GM18517 (cell line): ENCODE results near the gene LMBR1.
"Not testable (repeated sequence)": the region's sequence is repeated elsewhere in the genome, so short reads cannot be mapped to it uniquely, and the experiment has no call there.

ENCODE experiments used
- ATAC-seq: cut with Tn5 transposase; IDR thresholded peaks from one replicate; pipeline ENCODE4 v1.9.1; 2021; ENCODE audit warnings: mild to moderate bottlenecking, moderate library complexity; ENCODE audit not compliant: unreplicated experiment

LMBR1 gene

GRCh38 chr7:156906200-156906649, 13.2 kb upstream of the LMBR1 start:
- no peak for ATAC-seq

GRCh38 chr7:156903232-156903909, 10.4 kb upstream of the LMBR1 start:
- no peak for ATAC-seq

GRCh38 chr7:156900093-156900492, 7.1 kb upstream of the LMBR1 start:
- not testable (repeated sequence) for ATAC-seq

- no peak for ATAC-seq
These were observed 6.0 kb upstream of the LMBR1 start for GRCh38 chr7:156898938-156899337.

GRCh38 chr7:156897673-156898072, 4.7 kb upstream of the LMBR1 start:
- no peak for ATAC-seq

- ATAC-seq = no peak
These were observed 3.5 kb upstream of the LMBR1 start for GRCh38 chr7:156896388-156897022.

- ATAC-seq = no peak
These were observed 2.2 kb upstream of the LMBR1 start for GRCh38 chr7:156895024-156895780.

GRCh38 chr7:156892081-156892800, 742 bp downstream of the LMBR1 start:
- ATAC-seq = peak; percentile 5

- no peak for ATAC-seq
These were observed 3.2 kb downstream of the LMBR1 start for GRCh38 chr7:156889746-156890145.

- ATAC-seq = no peak
These were observed 3.9 kb downstream of the LMBR1 start for GRCh38 chr7:156889089-156889488.

- no peak for ATAC-seq
These were observed 6.8 kb downstream of the LMBR1 start for GRCh38 chr7:156886020-156886795.

- ATAC-seq = no peak
These were observed 11.3 kb downstream of the LMBR1 start for GRCh38 chr7:156881679-156882078.

- ATAC-seq = no peak
These were observed 17.2 kb downstream of the LMBR1 start for GRCh38 chr7:156875766-156876165.

GRCh38 chr7:156868363-156868762, 24.6 kb downstream of the LMBR1 start:
- not testable (repeated sequence) for ATAC-seq

GRCh38 chr7:156865493-156865892, 27.5 kb downstream of the LMBR1 start:
- no peak for ATAC-seq

- not testable (repeated sequence) for ATAC-seq
These were observed 31.0 kb downstream of the LMBR1 start for GRCh38 chr7:156862022-156862421.

GRCh38 chr7:156861212-156861611, 31.8 kb downstream of the LMBR1 start:
- ATAC-seq = no peak

- not testable (repeated sequence) for ATAC-seq
These were observed 32.9 kb downstream of the LMBR1 start for GRCh38 chr7:156860099-156860498.

GRCh38 chr7:156858523-156858922, 34.5 kb downstream of the LMBR1 start:
- no peak for ATAC-seq

- ATAC-seq = no peak
These were observed 35.2 kb downstream of the LMBR1 start for GRCh38 chr7:156857757-156858156.
